C4-2B (cell line): ENCODE data around the gene C8G.

ENCODE experiments used
- ZFX ChIP-seq: fragments of 450-650 bp; IDR thresholded peaks from 2 replicates; pipeline ENCODE4 v1.6.1; 2017
- TF ChIP-seq, protein P1 (sequence below): fragments of 450-650 bp; conservative IDR thresholded peaks from 2 replicates; pipeline ENCODE4 v1.5.1; 2017; ENCODE audit warnings: mild to moderate bottlenecking

- TF ChIP-seq, protein P1, sequence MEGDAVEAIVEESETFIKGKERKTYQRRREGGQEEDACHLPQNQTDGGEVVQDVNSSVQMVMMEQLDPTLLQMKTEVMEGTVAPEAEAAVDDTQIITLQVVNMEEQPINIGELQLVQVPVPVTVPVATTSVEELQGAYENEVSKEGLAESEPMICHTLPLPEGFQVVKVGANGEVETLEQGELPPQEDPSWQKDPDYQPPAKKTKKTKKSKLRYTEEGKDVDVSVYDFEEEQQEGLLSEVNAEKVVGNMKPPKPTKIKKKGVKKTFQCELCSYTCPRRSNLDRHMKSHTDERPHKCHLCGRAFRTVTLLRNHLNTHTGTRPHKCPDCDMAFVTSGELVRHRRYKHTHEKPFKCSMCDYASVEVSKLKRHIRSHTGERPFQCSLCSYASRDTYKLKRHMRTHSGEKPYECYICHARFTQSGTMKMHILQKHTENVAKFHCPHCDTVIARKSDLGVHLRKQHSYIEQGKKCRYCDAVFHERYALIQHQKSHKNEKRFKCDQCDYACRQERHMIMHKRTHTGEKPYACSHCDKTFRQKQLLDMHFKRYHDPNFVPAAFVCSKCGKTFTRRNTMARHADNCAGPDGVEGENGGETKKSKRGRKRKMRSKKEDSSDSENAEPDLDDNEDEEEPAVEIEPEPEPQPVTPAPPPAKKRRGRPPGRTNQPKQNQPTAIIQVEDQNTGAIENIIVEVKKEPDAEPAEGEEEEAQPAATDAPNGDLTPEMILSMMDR = no peak
- no peak for TF ChIP-seq ZFX
Observed at GRCh38 chr9:136923881-136924280, 21.2 kb upstream of the C8G start.
